Vagina (tissue), 2 donors: ENCODE data around the gene HFM1. TPM values are rescaled to one million over a fixed set of nuclear protein-coding genes. Genes with fewer than 3 reads are reported as not detected.

Experiments
- DNase-seq, 2 donors: peaks; one replicate each; pipeline ENCODE4 v3.0.0-alpha.2; 2017; ENCODE audit errors: extremely low spot score in 2 of 2
- H3K27ac ChIP-seq: fragments of 200-600 bp; sonication (generic); one replicate; pipeline ENCODE4 v1.5.1; 2019
- H3K27me3 ChIP-seq: fragments of 200-600 bp; sonication (generic); one replicate; pipeline ENCODE4 v1.5.1; 2019
- H3K36me3 ChIP-seq, 2 donors: fragments of 200-600 bp; sonication (generic); one replicate each; pipeline ENCODE4 v1.5.1; 2017 to 2019
- H3K4me1 ChIP-seq: fragments of 200-600 bp; sonication (generic); one replicate; pipeline ENCODE4 v1.5.1; 2019
- H3K4me3 ChIP-seq, 2 donors: fragments of 200-600 bp; sonication (generic); 1 replicate in 1 of 2; 2 replicates in 1 of 2; pipeline ENCODE4 v1.5.1; 2016 to 2019
- H3K9me3 ChIP-seq: fragments of 200-600 bp; sonication (generic); one replicate; pipeline ENCODE4 v1.5.1; 2019
- POLR2A ChIP-seq, 2 donors: fragments of 450-650 bp; IDR thresholded peaks; one replicate each; pipeline ENCODE4 v1.6.1; 2017; ENCODE audit warnings: antibody characterized with exemption in 2 of 2, mild to moderate bottlenecking in 2 of 2, moderate library complexity in 2 of 2
- POLR2AphosphoS5 ChIP-seq, 2 donors: sonication (generic); formaldehyde crosslinking; IDR thresholded peaks; one replicate each; pipeline ENCODE4 v1.9.0; 2017; ENCODE audit warnings: antibody characterized with exemption in 2 of 2, mild to moderate bottlenecking in 2 of 2, low read depth in 1 of 2; ENCODE audit not compliant: insufficient read depth in 1 of 2
- intact Hi-C: fragments of 100-400 bp; cut with DNase I; formaldehyde crosslinking; loops from one replicate; pipeline ENCODE4 v1.15.1; 2023
- total RNA-seq: library from RNA; depleted of rRNA; stranded (reverse); fragments of >200 nt; gene quantifications from one replicate; pipeline ENCODE4 v1.2.3, GENCODE V29; 2016
- TF ChIP-seq, protein P1 (sequence below), 3 experiments: fragments of 450-650 bp in 2 of 3; fragments of 200-600 bp in 1 of 3; sonication (generic) in 1 of 3; IDR thresholded peaks; one replicate each; pipeline ENCODE4 v1.5.1; 2017 to 2019; ENCODE audit warnings: antibody characterized with exemption in 3 of 3, mild to moderate bottlenecking in 2 of 3, moderate library complexity in 2 of 3

Gene HFM1
- total RNA-seq, 1 donor from 2014 or later, result 9.3 TPM

DNA sequence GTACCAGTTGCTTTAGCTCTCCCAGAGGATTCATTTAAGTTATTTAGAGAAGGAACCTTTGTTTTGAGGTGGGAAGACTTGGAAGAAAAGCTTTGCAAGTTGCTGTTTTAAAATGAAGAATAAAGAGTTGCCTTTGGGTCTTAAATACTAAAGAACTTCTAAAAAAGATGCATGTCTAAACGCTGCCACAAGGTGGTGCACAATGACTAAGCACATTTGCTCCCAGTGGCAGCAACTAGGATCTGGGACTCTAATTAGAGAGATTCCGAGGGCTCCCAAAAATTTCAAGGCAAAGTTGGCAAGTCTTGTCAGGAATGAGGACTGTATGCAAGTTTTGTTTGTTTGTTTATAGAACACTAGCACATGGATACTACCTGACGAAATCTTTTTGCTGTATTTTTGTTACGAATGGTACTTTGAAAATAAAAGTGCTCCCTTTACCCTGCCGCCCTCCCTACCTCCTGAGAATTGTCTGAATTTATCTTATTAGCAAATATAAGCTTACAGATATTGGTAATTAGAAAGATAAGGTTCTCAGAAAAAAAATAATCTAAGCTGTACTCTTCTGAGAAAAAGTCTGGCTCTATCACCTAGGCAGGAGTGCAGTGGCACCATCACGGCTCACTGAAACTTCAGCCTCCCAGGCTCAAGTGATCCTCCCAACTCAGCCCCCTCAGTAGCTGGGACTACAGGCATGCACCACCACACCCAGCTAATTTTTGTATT lies 121.8 kb downstream of the HFM1 start:
- no peak overlapping the region for H3K4me3 ChIP-seq
- H3K27ac ChIP-seq, result no peak overlapping the region
- H3K36me3 ChIP-seq, result no peaks in the 10 kb centered on the region
- DNase-seq, result no peak
- H3K27me3 ChIP-seq, result no peaks in the 10 kb centered on the region
- intact Hi-C loops, result no loop called here
- no peaks in the 10 kb centered on the region for H3K4me1 ChIP-seq
- no peaks in the 10 kb centered on the region for H3K9me3 ChIP-seq
- TF ChIP-seq POLR2A (IDR thresholded peaks at IDR 0.05) (no peak), POLR2AphosphoS5 (IDR thresholded peaks at IDR 0.05; ENCODE audit: insufficient read depth in 1 of 2, low read depth in 1 of 2) (no peak)
- TF ChIP-seq, protein P1, sequence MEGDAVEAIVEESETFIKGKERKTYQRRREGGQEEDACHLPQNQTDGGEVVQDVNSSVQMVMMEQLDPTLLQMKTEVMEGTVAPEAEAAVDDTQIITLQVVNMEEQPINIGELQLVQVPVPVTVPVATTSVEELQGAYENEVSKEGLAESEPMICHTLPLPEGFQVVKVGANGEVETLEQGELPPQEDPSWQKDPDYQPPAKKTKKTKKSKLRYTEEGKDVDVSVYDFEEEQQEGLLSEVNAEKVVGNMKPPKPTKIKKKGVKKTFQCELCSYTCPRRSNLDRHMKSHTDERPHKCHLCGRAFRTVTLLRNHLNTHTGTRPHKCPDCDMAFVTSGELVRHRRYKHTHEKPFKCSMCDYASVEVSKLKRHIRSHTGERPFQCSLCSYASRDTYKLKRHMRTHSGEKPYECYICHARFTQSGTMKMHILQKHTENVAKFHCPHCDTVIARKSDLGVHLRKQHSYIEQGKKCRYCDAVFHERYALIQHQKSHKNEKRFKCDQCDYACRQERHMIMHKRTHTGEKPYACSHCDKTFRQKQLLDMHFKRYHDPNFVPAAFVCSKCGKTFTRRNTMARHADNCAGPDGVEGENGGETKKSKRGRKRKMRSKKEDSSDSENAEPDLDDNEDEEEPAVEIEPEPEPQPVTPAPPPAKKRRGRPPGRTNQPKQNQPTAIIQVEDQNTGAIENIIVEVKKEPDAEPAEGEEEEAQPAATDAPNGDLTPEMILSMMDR (IDR thresholded peaks at IDR 0.05), result peak; percentile 62 to 73 (median 71)

DNA sequence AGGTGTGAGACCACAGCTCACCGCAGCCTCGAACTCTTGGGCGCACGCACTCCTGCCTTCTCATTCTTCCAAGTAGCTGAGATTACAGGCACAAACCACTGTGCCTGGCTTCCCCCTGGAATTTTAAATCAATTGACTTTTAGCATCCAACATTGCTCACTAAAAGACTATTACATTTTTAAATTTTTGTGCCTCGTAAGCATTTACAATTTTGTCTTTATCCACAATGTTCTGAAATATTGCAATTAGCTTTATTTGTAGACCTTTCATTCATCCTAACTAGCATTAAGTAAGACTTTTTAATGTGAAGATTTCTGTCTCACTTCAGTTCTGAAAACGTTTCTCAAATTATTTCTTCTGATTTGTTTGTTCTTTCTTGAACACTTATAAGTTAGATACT lies 122.9 kb downstream of the HFM1 start:
- intact Hi-C loops, result no loop called here
- no peaks in the 10 kb centered on the region for H3K4me1 ChIP-seq
- no peaks in the 10 kb centered on the region for H3K9me3 ChIP-seq
- no peak for DNase-seq
- no peaks in the 10 kb centered on the region for H3K36me3 ChIP-seq
- no peaks in the 10 kb centered on the region for H3K27me3 ChIP-seq
- TF ChIP-seq, protein P1 (IDR thresholded peaks at IDR 0.05), result no peak
- TF ChIP-seq POLR2AphosphoS5 (IDR thresholded peaks at IDR 0.05; ENCODE audit: insufficient read depth in 1 of 2, low read depth in 1 of 2), result no peak
- H3K27ac ChIP-seq, result no peak overlapping the region
- H3K4me3 ChIP-seq, result no peak overlapping the region

DNA sequence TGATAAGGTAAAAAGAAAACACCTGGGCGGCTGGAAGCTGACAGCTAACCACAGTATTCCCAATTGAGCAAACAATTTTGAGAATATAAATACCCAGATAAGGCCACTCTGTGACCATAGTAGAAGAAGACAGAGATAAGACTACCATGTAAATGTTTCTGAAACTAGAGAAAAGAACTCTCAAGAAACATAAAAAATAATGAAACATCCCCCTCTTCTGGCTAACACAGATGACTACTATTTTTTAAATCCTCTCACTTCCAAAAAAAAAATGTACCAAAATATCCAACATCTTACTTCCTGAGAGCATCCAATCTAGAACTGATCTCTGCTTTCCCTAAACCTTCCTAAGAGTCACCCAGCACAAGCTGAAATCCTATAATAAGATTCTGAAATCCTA lies 125.9 kb downstream of the HFM1 start:
- DNase-seq, result no peak
- no peak overlapping the region for H3K4me3 ChIP-seq
- H3K27me3 ChIP-seq, result no peaks in the 10 kb centered on the region
- no peaks in the 10 kb centered on the region for H3K9me3 ChIP-seq
- no peak for TF ChIP-seq POLR2A (IDR thresholded peaks at IDR 0.05)
- TF ChIP-seq POLR2AphosphoS5 (IDR thresholded peaks at IDR 0.05; ENCODE audit: insufficient read depth in 1 of 2, low read depth in 1 of 2), result no peak
- TF ChIP-seq, protein P1 (IDR thresholded peaks at IDR 0.05), result no peak
- H3K36me3 ChIP-seq, result no peaks in the 10 kb centered on the region
- intact Hi-C loops, result no loop called here
- H3K4me1 ChIP-seq, result no peaks in the 10 kb centered on the region
- H3K27ac ChIP-seq, result no peak overlapping the region

DNA sequence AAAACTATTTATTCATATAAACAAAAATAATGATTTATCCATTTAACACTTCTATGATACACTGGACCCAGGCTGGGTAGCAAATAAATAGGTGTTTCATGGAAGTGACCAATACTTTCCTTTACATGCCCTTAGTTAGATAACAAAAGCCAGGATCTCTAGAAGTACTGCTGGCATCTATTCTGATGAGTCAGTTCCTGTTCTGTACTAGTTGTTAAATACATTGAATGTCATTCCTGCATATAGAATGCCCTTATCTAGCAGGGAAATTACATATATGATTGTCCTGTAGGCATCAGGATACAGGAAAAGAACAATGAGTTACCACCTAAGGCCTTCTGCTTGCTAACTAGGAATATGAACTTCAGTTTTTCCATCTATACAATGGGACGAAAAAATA lies 130.8 kb downstream of the HFM1 start:
- no peak overlapping the region for H3K4me3 ChIP-seq
- no peak for DNase-seq
- H3K9me3 ChIP-seq, result no peaks in the 10 kb centered on the region
- no peaks in the 10 kb centered on the region for H3K36me3 ChIP-seq
- no peaks in the 10 kb centered on the region for H3K4me1 ChIP-seq
- TF ChIP-seq POLR2AphosphoS5 (IDR thresholded peaks at IDR 0.05; ENCODE audit: insufficient read depth in 1 of 2, low read depth in 1 of 2), result no peak
- TF ChIP-seq, protein P1 (IDR thresholded peaks at IDR 0.05), result no peak
- no peak for TF ChIP-seq POLR2A (IDR thresholded peaks at IDR 0.05)
- H3K27ac ChIP-seq, result no peak overlapping the region
- H3K27me3 ChIP-seq, result no peaks in the 10 kb centered on the region
- intact Hi-C loops, result no loop called here

DNA sequence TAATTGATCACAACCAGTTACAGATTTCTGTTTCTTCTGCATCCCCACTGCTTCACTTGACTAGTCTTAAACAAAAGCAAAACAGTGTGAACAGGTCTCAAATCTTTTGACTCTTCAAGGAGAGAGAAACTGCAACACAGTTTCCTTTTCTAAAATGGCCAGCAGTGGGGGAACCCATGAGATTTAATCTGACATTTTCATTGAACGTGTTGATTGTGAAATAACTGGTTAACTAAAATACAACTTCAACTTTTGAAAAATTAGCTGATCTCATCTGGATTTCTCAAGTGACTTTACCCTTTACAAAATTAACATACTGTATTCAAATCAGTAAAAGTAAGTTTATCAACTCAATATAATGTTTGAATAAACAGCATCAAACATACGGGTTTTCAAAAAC lies 143.0 kb downstream of the HFM1 start:
- Histone ChIP-seq H3K4me1 (no peaks in the 10 kb centered on the region), H3K27ac (no peak overlapping the region), H3K9me3 (no peaks in the 10 kb centered on the region), H3K27me3 (no peaks in the 10 kb centered on the region), H3K36me3 (no peaks in the 10 kb centered on the region), H3K4me3 (no peak overlapping the region)
- intact Hi-C loops, result no loop called here
- no peak for TF ChIP-seq POLR2AphosphoS5 (IDR thresholded peaks at IDR 0.05; ENCODE audit: insufficient read depth in 1 of 2, low read depth in 1 of 2)
- TF ChIP-seq POLR2A (IDR thresholded peaks at IDR 0.05), result no peak
- TF ChIP-seq, protein P1 (IDR thresholded peaks at IDR 0.05), result no peak
- no peak for DNase-seq
